ENCODE data around the gene ASB3.
"Not testable (repeated sequence)": the region's sequence is repeated elsewhere in the genome, so short reads cannot be mapped to it uniquely, and the experiment has no call there.

The ASB3 gene

GRCh38 chr2:53729143-53729762 lies 57.5 kb downstream of the ASB3 start:
- no peak for DNase-seq (ENCODE audit: low read depth)

DNA sequence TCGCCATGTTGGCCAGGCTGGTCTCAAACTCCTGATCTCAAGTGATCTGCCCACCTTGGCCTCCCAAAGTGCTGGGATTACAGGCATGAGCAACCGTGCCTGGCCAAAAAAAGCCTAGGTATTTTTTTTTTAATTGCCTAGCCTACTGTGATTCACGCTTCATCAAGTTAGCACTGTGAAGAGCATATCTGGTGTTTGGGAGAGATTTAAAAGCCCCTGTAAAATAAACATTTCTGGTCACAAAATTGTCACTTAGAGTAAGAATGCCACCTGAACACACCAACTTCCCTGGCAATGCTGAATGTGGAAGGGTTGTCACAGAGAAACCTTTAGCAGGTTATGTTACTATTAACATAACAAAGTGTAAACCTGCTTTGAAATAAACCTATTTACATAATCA lies 58.8 kb downstream of the ASB3 start:
- DNase-seq (ENCODE audit: low read depth), result no peak

DNA sequence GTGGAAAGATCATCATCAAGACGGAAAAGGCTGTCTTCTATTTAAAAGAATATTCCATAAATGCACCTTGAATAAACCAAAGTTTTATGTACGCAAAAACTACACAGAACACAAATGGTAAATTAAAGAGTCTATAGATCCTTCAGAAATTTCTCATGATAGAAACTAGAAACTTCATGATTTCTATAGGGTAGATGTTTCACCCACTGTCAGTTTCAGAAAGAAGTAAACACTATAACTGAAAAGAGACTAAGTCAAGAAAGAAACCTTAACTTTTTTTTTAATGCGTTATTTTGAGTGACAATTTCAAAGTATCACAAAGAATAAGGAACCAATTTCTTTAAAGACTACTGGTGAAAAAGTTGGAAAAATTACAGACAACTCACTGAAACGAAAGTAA lies 61.1 kb downstream of the ASB3 start:
- DNase-seq (ENCODE audit: low read depth), result no peak

DNA sequence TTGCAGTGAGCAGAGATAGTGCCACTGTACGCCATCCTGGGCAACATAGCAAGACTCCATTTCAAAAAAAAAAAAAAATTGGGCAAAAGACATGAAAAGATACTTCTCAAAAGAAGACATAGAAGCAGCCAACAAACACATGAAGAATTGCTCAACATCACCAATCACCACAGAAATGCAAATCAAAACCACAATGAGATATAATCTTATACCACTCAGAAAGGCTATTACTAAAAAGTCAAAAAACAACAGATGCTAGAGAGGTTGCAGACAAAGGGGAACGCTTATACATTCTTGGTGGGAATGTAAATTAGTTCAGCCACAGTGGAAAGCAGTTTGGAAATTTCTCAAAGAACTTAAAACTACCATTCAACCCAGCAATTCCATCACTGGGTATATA lies 62.2 kb downstream of the ASB3 start:
- DNase-seq (ENCODE audit: low read depth), result peak; percentile 39

GRCh38 chr2:53720944-53721343 lies 65.8 kb downstream of the ASB3 start:
- DNase-seq (ENCODE audit: low read depth), result not testable (repeated sequence)

GRCh38 chr2:53715568-53715967 lies 71.2 kb downstream of the ASB3 start:
- no peak for DNase-seq (ENCODE audit: low read depth)

- DNase-seq (ENCODE audit: low read depth), result no peak
Measured at GRCh38 chr2:53711271-53711780, 75.4 kb downstream of the ASB3 start.

DNA sequence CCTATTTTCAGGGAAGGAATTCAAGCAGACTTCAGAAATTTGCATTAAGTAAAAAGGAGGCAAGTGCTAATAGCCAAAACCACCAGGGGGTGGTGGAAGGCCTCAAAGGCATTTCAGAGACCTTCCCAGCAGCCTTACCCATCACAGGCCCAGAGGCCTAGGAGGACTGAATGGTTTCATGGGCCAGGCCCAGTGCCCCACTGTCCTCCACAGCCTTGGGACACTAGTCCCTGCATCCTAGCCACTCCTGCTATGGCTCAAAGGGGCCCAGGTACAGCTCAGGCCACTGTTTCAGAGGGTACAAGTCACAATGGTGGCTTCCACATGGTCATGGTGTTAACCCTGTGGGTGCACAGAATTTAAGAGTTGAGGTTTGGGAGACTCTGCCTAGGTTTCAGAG lies 77.8 kb downstream of the ASB3 start:
- no peak for DNase-seq (ENCODE audit: low read depth)

DNA sequence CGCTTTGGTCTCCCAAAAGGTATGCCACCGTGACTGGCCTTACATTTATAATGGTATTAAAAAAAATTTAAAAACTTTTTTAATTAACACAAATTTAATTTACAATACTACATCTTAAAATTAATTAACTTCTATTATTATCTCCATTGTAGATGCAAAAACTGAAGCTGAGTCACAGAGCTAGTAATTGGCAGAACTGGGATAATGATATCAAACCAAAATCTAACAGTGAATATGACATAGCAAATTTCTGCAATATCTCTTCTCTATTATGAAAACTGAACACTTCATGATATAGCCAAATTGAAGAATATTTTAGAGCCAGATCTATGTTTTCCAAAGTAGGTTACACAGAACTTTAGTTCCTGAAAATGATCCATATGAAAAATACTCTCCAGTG lies 85.5 kb downstream of the ASB3 start:
- DNase-seq (ENCODE audit: low read depth), result no peak

DNA sequence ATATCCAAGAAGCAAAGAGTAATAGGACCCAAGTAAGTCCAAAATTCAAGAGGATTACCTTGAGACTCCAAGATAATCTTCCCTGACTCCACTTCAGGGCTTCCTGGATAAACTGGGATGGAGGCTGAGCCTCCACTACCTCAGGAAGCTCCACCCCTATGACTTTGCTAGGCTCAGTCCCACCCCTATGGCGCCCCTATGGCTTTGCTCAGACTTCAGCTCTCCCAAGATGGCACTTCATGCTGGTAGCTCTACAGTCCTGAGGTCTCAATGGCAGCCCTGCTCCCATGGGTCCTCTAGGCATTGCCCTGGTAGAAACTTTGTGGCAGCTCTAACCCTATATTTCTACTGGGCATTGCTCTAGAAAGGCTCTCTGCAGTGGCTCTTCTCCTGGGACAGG lies 89.1 kb downstream of the ASB3 start:
- DNase-seq (ENCODE audit: low read depth), result no peak

DNA sequence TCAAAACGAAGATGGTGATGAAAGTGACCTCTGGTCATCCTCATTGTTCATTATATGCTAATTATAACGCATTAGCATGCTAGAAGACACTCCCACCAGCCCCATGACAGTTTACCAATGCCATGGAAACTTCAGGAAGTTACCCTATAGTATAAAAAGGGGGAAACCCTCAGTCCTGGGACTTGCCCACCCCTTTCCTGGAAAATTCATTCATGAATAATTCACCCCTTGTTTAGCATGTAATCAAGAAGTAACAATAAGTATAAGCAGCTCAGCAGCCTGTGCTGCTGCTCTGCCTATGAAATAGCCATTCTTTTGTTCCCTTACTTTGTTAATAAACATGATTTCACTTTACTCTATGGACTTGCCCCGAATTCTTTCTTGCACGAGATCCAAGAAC lies 89.7 kb downstream of the ASB3 start:
- no peak for DNase-seq (ENCODE audit: low read depth)

- no peak for DNase-seq (ENCODE audit: low read depth)
Measured at GRCh38 chr2:53695575-53695974, 91.2 kb downstream of the ASB3 start.

DNA sequence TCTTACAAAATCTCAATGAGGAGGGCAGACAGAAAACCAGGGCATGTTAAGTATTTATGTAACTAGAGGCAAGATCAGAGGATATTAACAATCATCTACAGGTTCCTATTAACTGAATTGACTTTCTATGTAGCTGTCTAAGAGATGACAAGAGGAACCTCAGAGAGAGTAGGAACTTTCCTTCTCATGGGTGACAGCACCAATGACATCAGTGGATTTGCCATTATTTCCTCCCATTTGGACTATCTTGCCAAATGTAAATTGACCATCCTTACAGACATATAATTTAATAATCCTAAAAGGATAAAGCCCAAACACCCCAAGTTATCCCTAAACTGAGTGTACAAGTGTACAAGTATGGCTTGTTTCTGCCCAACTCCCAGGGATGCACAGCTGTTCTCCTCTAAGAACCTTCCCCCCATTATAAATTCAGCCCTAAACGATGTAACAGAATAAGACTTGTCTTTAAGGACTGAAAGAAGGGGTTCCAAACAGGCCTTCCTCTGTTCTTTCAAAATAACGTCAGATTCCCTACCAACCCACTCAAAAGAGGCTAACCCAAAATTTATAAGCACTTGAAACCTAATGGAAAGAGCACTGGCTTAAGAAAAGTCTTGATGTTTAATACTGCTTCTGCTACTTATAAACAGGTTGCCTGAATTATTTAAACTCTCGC lies 92.5 kb downstream of the ASB3 start:
- DNase-seq (ENCODE audit: low read depth), result no peak

DNA sequence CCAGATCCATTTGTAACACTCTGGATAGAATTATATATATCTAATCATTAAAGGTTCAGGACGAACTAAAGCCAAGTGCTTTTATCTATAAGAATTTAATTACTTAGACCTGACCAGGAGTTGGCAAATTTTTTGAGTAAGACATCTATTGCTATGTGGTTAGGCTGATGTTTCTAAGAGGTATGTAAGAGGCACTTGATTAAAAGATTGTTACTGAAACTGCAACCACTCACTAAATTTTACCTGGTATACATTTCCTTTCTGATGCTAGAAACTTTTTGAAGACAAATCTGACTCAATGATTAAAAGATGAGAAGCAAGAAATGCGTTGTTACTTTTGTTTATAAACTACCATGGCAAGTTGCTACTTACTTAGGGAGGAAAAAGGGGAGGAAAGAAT lies 95.9 kb downstream of the ASB3 start:
- no peak for DNase-seq (ENCODE audit: low read depth)

DNA sequence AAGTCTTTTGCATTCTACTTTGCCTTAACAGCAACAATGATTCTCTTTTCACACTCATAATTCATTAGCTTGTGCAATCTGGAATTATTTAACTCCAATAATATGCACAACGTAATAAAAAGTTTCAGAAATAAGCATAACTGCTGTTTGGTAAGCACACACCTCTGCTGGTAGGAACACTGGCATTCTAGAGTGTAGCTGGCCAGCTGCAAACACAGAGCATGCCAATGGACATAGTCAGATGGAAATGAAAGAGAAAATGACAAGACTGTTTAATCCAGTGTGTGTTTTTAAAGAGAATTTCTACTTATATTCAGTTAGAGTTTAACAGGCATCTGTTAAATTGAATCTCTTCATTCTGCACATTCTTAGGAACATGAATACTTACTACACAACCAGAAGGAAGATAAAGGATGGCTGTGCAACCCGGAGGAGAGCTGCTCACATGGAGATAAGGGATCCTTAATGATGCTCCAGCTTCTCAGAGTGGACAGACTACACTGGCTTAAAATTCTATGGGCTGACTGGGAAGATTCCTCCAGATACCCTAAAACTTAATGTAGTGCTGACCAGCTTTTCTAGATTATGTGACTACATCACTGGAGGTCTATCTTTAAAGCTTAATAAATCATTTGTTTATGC lies 113.8 kb downstream of the ASB3 start:
- peak; percentile 13 for DNase-seq (ENCODE audit: low read depth)

GRCh38 chr2:53670331-53670730 lies 116.4 kb downstream of the ASB3 start:
- peak; percentile 24 for DNase-seq (ENCODE audit: low read depth)

GRCh38 chr2:53668624-53669026 lies 118.1 kb downstream of the ASB3 start:
- DNase-seq (ENCODE audit: low read depth), result no peak

DNA sequence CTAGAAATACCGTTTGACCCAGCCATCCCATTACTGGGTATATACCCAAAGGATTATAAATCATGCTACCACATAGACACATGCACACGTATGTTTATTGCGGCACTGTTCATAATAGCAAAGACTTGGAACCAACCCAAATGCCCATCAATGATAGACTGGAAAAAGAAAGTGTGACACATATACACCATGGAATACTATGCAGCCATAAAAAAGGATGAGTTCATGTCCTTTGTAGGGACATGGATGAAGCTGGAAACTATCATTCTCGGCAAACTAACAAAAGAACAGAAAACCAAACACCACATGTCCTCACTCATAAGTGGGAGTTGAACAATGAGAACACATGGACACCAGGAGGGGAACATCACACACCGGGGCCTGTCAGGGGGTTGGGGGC lies 119.6 kb downstream of the ASB3 start:
- DNase-seq (ENCODE audit: low read depth), result not testable (repeated sequence)

GRCh38 chr2:53660886-53661285 lies 125.9 kb downstream of the ASB3 start:
- DNase-seq (ENCODE audit: low read depth), result no peak

DNA sequence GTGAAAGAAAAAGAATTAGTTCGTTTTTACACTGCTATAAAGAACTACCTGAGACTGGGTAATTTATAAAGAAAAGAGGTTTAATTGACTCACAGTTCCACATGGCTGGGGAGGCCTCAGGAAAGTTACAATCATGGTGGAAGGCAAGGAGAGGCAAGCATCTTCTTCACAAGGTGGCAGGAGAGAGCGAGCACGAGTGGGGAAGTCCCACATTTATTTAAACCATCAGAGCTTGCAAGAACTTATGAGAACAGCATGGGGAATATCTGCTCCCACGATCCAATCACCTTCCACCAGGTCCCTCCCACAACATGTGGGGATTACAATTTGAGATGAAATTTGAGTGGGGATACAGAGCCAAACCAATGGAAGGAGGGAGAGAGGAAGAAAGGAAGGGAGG lies 128.3 kb downstream of the ASB3 start:
- DNase-seq (ENCODE audit: low read depth), result not testable (repeated sequence)

DNA sequence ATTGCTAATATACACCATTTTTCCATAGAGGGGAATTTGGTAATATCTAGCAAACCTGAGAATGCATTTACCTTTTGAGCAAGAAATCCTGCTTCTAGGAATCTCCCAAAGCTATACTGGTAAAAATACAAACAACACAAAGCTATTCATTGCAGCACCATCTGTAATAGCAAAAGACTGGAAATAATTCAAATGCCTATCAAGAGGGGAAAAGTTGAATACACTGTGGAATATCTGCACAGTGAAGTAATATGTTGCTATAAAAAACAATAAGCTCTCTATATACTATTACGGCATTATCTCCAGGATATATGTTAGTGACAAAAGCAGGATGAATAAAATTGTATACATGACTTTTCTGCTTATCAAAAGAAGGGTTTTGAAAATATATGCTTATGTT lies 131.5 kb downstream of the ASB3 start:
- DNase-seq (ENCODE audit: low read depth), result no peak

DNA sequence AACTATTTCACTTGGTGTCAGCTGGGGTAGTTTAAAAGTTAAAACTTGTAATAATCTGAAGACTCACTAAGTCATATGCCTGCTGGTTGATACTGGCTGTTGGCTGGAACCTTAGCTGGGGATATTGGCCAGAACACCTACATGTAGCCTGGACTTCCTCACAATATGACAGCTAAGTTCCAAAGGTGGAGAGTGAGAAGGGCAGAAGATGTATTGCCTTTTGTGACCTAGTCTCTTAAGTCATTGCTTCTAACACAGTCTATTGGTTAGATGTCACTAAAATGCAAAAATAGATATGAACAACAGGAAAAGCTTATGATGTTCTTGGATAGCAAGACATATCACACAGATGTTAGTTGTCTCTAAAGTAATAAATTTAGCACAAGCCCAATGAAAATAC lies 132.4 kb downstream of the ASB3 start:
- DNase-seq (ENCODE audit: low read depth), result no peak

DNA sequence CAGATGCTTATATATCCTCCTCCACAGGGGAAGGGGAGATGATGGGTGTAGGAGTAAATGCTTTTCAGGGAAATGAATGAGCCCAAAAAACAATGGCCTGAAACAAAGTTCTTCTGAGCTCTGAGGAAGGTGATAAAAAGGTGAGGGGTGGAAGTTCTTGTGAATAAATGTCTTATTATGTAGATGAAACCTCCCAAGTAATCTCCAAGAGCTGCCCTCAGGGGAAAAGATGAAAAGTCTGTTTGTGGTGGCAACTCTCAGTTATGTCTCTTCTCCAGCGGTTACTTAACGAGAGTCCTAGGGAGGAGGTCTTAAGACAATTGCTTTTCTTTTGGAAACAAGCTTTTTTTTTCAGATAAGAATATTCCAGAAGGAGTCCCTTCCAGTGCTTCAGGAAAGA lies 134.6 kb downstream of the ASB3 start:
- DNase-seq (ENCODE audit: low read depth), result no peak

Measured in stromal cell of bone marrow (primary cell).